ENCODE measurements around the gene FAM83F.

FAM83F gene

DNA sequence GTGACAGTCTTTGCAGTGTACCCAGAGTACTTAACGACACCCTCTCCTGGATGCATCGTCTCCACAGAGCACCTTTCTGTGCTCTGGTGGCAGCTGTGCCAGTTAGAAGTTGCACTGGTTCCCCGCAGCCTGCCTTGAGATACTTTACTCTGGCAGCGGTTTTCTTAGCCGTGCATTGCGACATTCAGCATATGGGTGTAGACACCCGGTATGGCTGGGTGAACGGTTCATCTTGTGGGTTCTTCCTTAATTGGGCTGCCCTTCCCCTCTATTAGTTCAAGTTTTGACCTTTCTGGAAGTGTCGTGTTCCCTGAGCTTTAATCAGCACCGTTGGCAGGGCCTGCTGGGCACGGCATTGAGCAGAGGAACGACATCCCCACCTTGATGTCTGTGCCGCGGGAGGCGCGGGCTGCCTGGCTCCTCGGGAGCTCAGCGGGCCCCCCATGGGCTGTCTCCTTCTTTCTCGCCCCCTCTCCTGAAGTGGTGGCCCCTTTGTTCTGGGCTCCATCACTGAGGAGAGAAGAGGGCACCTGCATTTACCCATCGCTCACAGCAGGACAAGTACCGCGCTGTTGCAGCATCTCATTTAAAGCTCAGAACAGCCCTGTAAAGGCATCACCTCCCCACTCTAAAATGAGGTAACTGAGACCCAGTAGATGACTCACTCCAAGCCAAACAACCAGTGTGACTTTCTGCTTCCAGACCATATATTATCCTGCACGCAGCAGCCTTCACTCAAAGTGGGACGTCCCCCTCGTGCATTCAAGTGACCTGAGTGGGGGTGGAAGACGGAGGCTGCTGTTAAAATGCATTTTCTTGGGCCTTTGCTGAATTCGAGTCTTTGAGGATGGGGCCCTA lies 13.3 kb downstream of the FAM83F start:
- peaks cover 2% of the 10 kb centered on the region for H3K36me3 Mint-ChIP-seq (ENCODE audit: low read depth)
- H3K4me3 Mint-ChIP-seq, result no peak overlapping the region
- peaks cover 12% of the 10 kb centered on the region for H3K27me3 Mint-ChIP-seq (ENCODE audit: low read depth, poor library complexity)
- H3K9me3 Mint-ChIP-seq, result no peaks in the 10 kb centered on the region
- no peak for TF ChIP-seq CTCF (IDR thresholded peaks at IDR 0.05)
- peaks cover 81% of the 10 kb centered on the region for H3K4me1 Mint-ChIP-seq
- DNase-seq, result no peak
- H3K27ac Mint-ChIP-seq, result no peak overlapping the region

DNA sequence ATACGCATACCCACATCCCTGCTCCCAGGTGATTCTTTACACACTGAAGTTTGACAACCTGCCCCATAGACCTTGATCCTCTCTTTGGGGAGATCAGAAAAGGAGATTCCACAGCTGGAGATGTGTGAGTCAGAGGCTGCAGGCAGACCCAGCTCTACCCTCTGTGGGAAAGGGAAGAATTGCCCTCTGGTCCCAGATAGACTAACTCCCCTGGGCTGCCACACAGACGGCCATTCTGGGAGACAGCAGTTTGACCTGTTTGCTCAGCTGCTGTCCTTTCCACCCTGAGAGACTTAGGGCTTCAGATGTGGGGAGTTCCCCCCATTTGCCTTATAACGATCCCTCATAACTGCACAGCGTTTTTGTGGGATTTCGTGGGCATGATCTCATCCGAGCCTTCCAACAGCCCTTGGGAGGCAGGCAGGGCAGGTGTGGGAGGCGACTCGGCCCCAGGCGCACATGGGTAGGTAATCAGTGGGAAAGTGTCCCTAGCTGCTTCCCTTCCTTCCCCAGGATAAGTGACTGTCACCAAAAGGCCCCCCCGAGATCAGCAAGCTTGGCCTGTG lies 14.1 kb downstream of the FAM83F start:
- TF ChIP-seq CTCF (IDR thresholded peaks at IDR 0.05), result no peak
- Mint-ChIP-seq H3K27ac (peak overlapping the region; percentile 94), H3K36me3 (ENCODE audit: low read depth) (peaks cover 5% of the 10 kb centered on the region), H3K4me3 (peak overlapping the region; percentile 53), H3K4me1 (peaks cover 74% of the 10 kb centered on the region), H3K27me3 (ENCODE audit: low read depth, poor library complexity) (peaks cover 12% of the 10 kb centered on the region), H3K9me3 (no peaks in the 10 kb centered on the region)
- DNase-seq, result no peak

GRCh38 chr22:40009292-40009774 lies 14.6 kb downstream of the FAM83F start:
- Mint-ChIP-seq H3K27ac (peak overlapping the region; percentile 94), H3K4me3 (peak overlapping the region; percentile 53), H3K36me3 (ENCODE audit: low read depth) (peaks cover 5% of the 10 kb centered on the region), H3K27me3 (ENCODE audit: low read depth, poor library complexity) (peaks cover 12% of the 10 kb centered on the region), H3K9me3 (no peaks in the 10 kb centered on the region), H3K4me1 (peaks cover 71% of the 10 kb centered on the region)
- no peak for TF ChIP-seq CTCF (IDR thresholded peaks at IDR 0.05)
- DNase-seq, result peak; percentile 42

- H3K4me1 Mint-ChIP-seq, result peaks cover 73% of the 10 kb centered on the region
- H3K36me3 Mint-ChIP-seq (ENCODE audit: low read depth), result peaks cover 5% of the 10 kb centered on the region
- peak overlapping the region; percentile 84 for H3K27ac Mint-ChIP-seq
- DNase-seq, result no peak
- no peak for TF ChIP-seq CTCF (IDR thresholded peaks at IDR 0.05)
- no peaks in the 10 kb centered on the region for H3K9me3 Mint-ChIP-seq
- peak overlapping the region; percentile 53 for H3K4me3 Mint-ChIP-seq
- H3K27me3 Mint-ChIP-seq (ENCODE audit: low read depth, poor library complexity), result peaks cover 10% of the 10 kb centered on the region
Observed at GRCh38 chr22:40009951-40010671, 15.4 kb downstream of the FAM83F start.

- Mint-ChIP-seq H3K4me3 (no peak overlapping the region), H3K4me1 (peaks cover 71% of the 10 kb centered on the region), H3K27me3 (ENCODE audit: low read depth, poor library complexity) (peaks cover 10% of the 10 kb centered on the region), H3K9me3 (no peaks in the 10 kb centered on the region), H3K36me3 (ENCODE audit: low read depth) (peaks cover 5% of the 10 kb centered on the region), H3K27ac (no peak overlapping the region)
- DNase-seq, result no peak
- TF ChIP-seq CTCF (IDR thresholded peaks at IDR 0.05), result no peak
Observed at GRCh38 chr22:40010746-40011145, 16.0 kb downstream of the FAM83F start.

Data from nephron progenitor cell (in vitro differentiated cells).